Measurements from ENCODE around the gene STAT6. TPM values are rescaled to one million over a fixed set of nuclear protein-coding genes. Genes with fewer than 3 reads are reported as not detected.
"Not testable (repeated sequence)": the region's sequence is repeated elsewhere in the genome, so short reads cannot be mapped to it uniquely, and the experiment has no call there.

The STAT6 gene
- total and polyA plus RNA-seq, 4 experiments from 2014 or later, result 78.4 to 424 (median 245) TPM

- ChIA-PET POLR2A (ENCODE audit: partially characterized antibody) (no interaction called here), CTCF (ENCODE audit: partially characterized antibody) (interaction anchor here (1.1 to 14.6 kb wide), 4 partner anchors 10 to 67 kb away, joined by 3 to 226 read pairs (median 8); partner anchors contain the start of genes STAT6 and ZBTB39)
- no peak overlapping the region for H3K4me3 Mint-ChIP-seq
- no peaks in the 10 kb centered on the region for H3K4me1 ChIP-seq (ENCODE audit: insufficient read depth, low read length)
- peaks cover 15 to 33% of the 10 kb centered on the region in 2 donors for H3K36me3 Mint-ChIP-seq
- intact Hi-C loops (cut with micrococcal nuclease), result no loop called here
- peaks cover 0 to 4% (median under 1%) of the 10 kb centered on the region in 4 donors for H3K4me1 Mint-ChIP-seq
- H3K36me3 ChIP-seq (ENCODE audit: insufficient read depth, low read length), result peaks cover 18% of the 10 kb centered on the region
- H3K9me3 Mint-ChIP-seq, result peaks cover 0 to 2% (median 0%) of the 10 kb centered on the region in 8 donors
- no peaks in the 10 kb centered on the region for H3K27me3 Mint-ChIP-seq
- no peaks in the 10 kb centered on the region for H3K9me3 ChIP-seq (ENCODE audit: control insufficient read depth in 1 of 2, low read length in 2 of 2)
- no peak overlapping the region for H3K27ac ChIP-seq (ENCODE audit: low read depth, low read length)
- H3K27ac Mint-ChIP-seq, result peak overlapping the region in 4 of 7 donors; percentile 37 to 84 (median 59)
- no peak for DNase-seq
- H3K27me3 ChIP-seq (ENCODE audit: insufficient read depth, low read length), result no peaks in the 10 kb centered on the region
- H3K4me3 ChIP-seq (ENCODE audit: low read length in 2 of 2), result no peak overlapping the region
These were observed 54.0 kb downstream of the STAT6 start for GRCh38 chr12:57057067-57057751.

- H3K4me1 Mint-ChIP-seq, result peaks cover 0 to 2% (median under 1%) of the 10 kb centered on the region in 4 donors
- no peaks in the 10 kb centered on the region for H3K9me3 ChIP-seq (ENCODE audit: control insufficient read depth in 1 of 2, low read length in 2 of 2)
These were observed 55.3 kb downstream of the STAT6 start for GRCh38 chr12:57055824-57056223.

DNA sequence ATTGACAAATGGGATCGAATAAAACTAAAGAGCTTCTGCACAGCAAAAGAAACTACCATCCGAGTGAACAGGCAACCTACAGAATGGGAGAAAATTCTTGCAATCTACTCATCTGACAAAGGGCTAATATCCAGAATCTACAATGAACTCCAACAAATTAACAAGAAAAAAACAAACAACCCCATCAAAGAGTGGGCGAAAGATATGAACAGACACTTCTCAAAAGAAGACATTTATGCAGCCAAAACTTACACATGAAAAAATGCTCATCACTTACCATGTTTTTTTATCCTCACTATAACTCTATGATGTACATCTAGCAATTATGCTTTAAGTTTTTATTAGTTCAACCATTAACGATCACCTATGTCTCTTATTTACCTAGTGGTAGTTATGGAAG is 57.3 kb downstream of the STAT6 start:
- H3K4me3 Mint-ChIP-seq; H3K27me3 ChIP-seq (ENCODE audit: insufficient read depth, low read length); POLR2A ChIA-PET (ENCODE audit: partially characterized antibody); intact Hi-C loops (cut with micrococcal nuclease); H3K9me3 Mint-ChIP-seq; DNase-seq; CTCF ChIA-PET (ENCODE audit: partially characterized antibody); H3K27ac ChIP-seq (ENCODE audit: low read depth, low read length); H3K4me3 ChIP-seq (ENCODE audit: low read length in 2 of 2); H3K4me1 Mint-ChIP-seq; H3K9me3 ChIP-seq (ENCODE audit: control insufficient read depth in 1 of 2, low read length in 2 of 2); H3K27me3 Mint-ChIP-seq; H3K4me1 ChIP-seq (ENCODE audit: insufficient read depth, low read length): not testable (repeated sequence)
- peak overlapping the region in 2 of 7 donors; percentile 21 to 47 for H3K27ac Mint-ChIP-seq
- peaks cover 10% of the 10 kb centered on the region for H3K36me3 ChIP-seq (ENCODE audit: insufficient read depth, low read length)
- H3K36me3 Mint-ChIP-seq, result peaks cover 9 to 18% of the 10 kb centered on the region in 2 donors

More at GRCh38 chr12:57055824-57056223, 55.3 kb downstream of the STAT6 start:
- H3K36me3 Mint-ChIP-seq, result peaks cover 15 to 31% of the 10 kb centered on the region in 2 donors
- peak overlapping the region in 1 of 7 donors; percentile 70 for H3K27ac Mint-ChIP-seq
- Histone ChIP-seq H3K4me3 (ENCODE audit: low read length in 2 of 2) (no peak overlapping the region), H3K27ac (ENCODE audit: low read depth, low read length) (no peak overlapping the region), H3K36me3 (ENCODE audit: insufficient read depth, low read length) (peaks cover 18% of the 10 kb centered on the region), H3K27me3 (ENCODE audit: insufficient read depth, low read length) (no peaks in the 10 kb centered on the region), H3K4me1 (ENCODE audit: insufficient read depth, low read length) (no peaks in the 10 kb centered on the region)
- ChIA-PET POLR2A (ENCODE audit: partially characterized antibody) (no interaction called here), CTCF (ENCODE audit: partially characterized antibody) (interaction anchor here (1.5 to 14.6 kb wide), 3 partner anchors 50 to 68 kb away, joined by 8 to 226 read pairs (median 8); partner anchors contain the start of genes STAT6 and ZBTB39)
- no peak for DNase-seq
- H3K9me3 Mint-ChIP-seq, result peaks cover 0 to 2% (median 0%) of the 10 kb centered on the region in 8 donors
- intact Hi-C loops (cut with micrococcal nuclease), result no loop called here
- H3K27me3 Mint-ChIP-seq, result no peaks in the 10 kb centered on the region
- no peak overlapping the region for H3K4me3 Mint-ChIP-seq

DNA sequence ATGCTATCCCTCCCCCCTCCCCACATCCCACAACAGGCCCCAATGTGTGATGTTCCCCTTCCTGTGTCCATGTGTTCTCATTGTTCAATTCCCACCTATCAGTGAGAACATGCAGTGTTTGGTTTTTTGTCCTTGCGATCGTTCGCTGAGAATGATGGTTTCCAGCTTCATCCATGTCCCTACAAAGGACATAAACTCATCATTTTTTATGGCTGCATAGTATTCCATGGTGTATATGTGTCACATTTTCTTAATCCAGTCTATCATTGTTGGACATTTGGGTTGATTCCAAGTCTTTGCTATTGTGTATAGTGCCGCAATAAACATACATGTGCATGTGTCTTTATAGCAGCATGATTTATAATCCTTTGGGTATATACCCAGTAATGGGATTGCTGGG is 58.0 kb downstream of the STAT6 start:
- DNase-seq; H3K4me1 Mint-ChIP-seq; H3K4me3 ChIP-seq (ENCODE audit: low read length in 2 of 2); H3K27me3 Mint-ChIP-seq; H3K9me3 Mint-ChIP-seq; H3K27ac ChIP-seq (ENCODE audit: low read depth, low read length); H3K27me3 ChIP-seq (ENCODE audit: insufficient read depth, low read length); POLR2A ChIA-PET (ENCODE audit: partially characterized antibody); H3K36me3 ChIP-seq (ENCODE audit: insufficient read depth, low read length); intact Hi-C loops (cut with micrococcal nuclease); H3K9me3 ChIP-seq (ENCODE audit: control insufficient read depth in 1 of 2, low read length in 2 of 2); H3K4me1 ChIP-seq (ENCODE audit: insufficient read depth, low read length); H3K4me3 Mint-ChIP-seq: not testable (repeated sequence)
- CTCF ChIA-PET (ENCODE audit: partially characterized antibody), result interaction anchor here (1.5 to 2.2 kb wide), 2 partner anchors 45 to 71 kb away, joined by 6 to 7 read pairs; no protein-coding TSS in a partner anchor
- H3K36me3 Mint-ChIP-seq, result peaks cover 4 to 10% of the 10 kb centered on the region in 2 donors
- H3K27ac Mint-ChIP-seq, result peak overlapping the region in 1 of 7 donors; percentile 55

- Mint-ChIP-seq H3K4me1 (peaks cover 9 to 21% (median 16%) of the 10 kb centered on the region in 4 donors), H3K4me3 (no peak overlapping the region), H3K9me3 (no peaks in the 10 kb centered on the region), H3K27ac (no peak overlapping the region), H3K36me3 (no peaks in the 10 kb centered on the region), H3K27me3 (no peaks in the 10 kb centered on the region)
- Histone ChIP-seq H3K27ac (ENCODE audit: low read depth, low read length) (no peak overlapping the region), H3K27me3 (ENCODE audit: insufficient read depth, low read length) (no peaks in the 10 kb centered on the region), H3K4me1 (ENCODE audit: insufficient read depth, low read length) (peaks cover 18% of the 10 kb centered on the region), H3K36me3 (ENCODE audit: insufficient read depth, low read length) (no peaks in the 10 kb centered on the region), H3K4me3 (ENCODE audit: low read length in 2 of 2) (no peak overlapping the region), H3K9me3 (ENCODE audit: control insufficient read depth in 1 of 2, low read length in 2 of 2) (no peaks in the 10 kb centered on the region)
- ChIA-PET POLR2A (ENCODE audit: partially characterized antibody) (no interaction called here), CTCF (ENCODE audit: partially characterized antibody) (interaction anchor here (1.6 to 2.2 kb wide), 2 partner anchors 20 to 73 kb away, joined by 4 to 6 read pairs; no protein-coding TSS in a partner anchor)
- intact Hi-C loops (cut with micrococcal nuclease), result no loop called here
- DNase-seq, result no peak
These were observed 60.2 kb downstream of the STAT6 start for GRCh38 chr12:57051011-57051410.

DNA sequence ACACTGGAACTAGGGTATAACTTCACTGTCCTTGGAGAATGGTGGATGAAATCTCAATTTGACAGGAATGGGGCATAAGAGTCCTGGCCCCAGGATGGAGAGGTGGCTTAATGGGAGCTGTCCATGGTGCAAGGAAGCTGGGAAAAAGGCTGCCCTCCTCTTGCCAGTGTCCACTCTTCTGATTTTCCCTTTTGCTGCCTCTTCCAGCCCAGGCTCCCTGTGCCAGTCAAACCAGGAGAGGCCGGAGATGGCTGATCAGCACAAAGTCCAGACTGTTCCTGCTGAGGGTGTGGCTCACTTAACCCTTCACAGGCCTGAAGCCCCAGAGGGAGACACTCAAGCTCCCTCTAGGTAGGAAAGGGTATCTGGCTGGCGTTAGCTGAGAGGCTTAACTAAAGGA is 61.3 kb downstream of the STAT6 start, which contains the start of gene MYO1A:
MYO1A (minus strand) TSS at position 240 of the 400 bp plus-strand sequence. CDS start 1,806 bp downstream, outside the sequence.
- intact Hi-C loops (cut with micrococcal nuclease), result no loop called here
- Mint-ChIP-seq H3K36me3 (no peaks in the 10 kb centered on the region), H3K27ac (peak within 1 kb of the TSS in 1 of 7 donors; percentile 70), H3K4me1 (peaks cover 9 to 24% (median 18%) of the 10 kb centered on the region in 4 donors), H3K27me3 (no peaks in the 10 kb centered on the region), H3K4me3 (no peak within 1 kb of the TSS), H3K9me3 (no peaks in the 10 kb centered on the region)
- H3K36me3 ChIP-seq (ENCODE audit: insufficient read depth, low read length), result no peaks in the 10 kb centered on the region
- ChIA-PET POLR2A (ENCODE audit: partially characterized antibody) (no interaction called here), CTCF (ENCODE audit: partially characterized antibody) (interaction anchor here (1.4 to 2.8 kb wide), 3 partner anchors 18 to 74 kb away, joined by 4 to 7 read pairs (median 4); partner anchors contain the start of gene STAT6)
- H3K4me3 ChIP-seq (ENCODE audit: low read length in 2 of 2), result no peak within 1 kb of the TSS
- H3K9me3 ChIP-seq (ENCODE audit: control insufficient read depth in 1 of 2, low read length in 2 of 2), result no peaks in the 10 kb centered on the region
- no peak within 1 kb of the TSS for H3K27ac ChIP-seq (ENCODE audit: low read depth, low read length)
- DNase-seq, result no peak
- no peaks in the 10 kb centered on the region for H3K27me3 ChIP-seq (ENCODE audit: insufficient read depth, low read length)
- H3K4me1 ChIP-seq (ENCODE audit: insufficient read depth, low read length), result peaks cover 18% of the 10 kb centered on the region

DNA sequence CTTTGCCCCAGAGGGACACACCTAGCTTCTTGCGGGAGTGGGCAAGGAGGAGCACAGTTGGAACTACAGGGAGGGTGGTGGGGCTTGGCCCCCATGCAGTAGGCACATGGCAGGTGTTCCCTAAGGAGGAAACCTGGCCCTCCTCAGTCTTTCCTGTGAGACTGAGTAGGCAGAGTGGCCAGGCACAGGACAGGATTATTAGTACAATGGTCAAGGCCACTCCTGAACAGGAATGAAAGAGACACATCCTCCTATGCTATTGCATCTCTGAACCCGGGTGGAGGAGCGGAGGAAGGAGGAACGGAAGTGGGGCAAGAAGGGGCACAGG is 62.1 kb downstream of the STAT6 start:
- Histone ChIP-seq H3K9me3 (ENCODE audit: control insufficient read depth in 1 of 2, low read length in 2 of 2) (no peaks in the 10 kb centered on the region), H3K27ac (ENCODE audit: low read depth, low read length) (no peak overlapping the region), H3K27me3 (ENCODE audit: insufficient read depth, low read length) (no peaks in the 10 kb centered on the region), H3K4me1 (ENCODE audit: insufficient read depth, low read length) (peaks cover 18% of the 10 kb centered on the region), H3K36me3 (ENCODE audit: insufficient read depth, low read length) (no peaks in the 10 kb centered on the region), H3K4me3 (ENCODE audit: low read length in 2 of 2) (no peak overlapping the region)
- Mint-ChIP-seq H3K9me3 (no peaks in the 10 kb centered on the region), H3K27me3 (no peaks in the 10 kb centered on the region), H3K27ac (no peak overlapping the region), H3K4me3 (no peak overlapping the region), H3K36me3 (no peaks in the 10 kb centered on the region), H3K4me1 (peaks cover 9 to 24% (median 18%) of the 10 kb centered on the region in 4 donors)
- no peak for DNase-seq
- intact Hi-C loops (cut with micrococcal nuclease), result no loop called here
- POLR2A ChIA-PET (ENCODE audit: partially characterized antibody), result no interaction called here
- CTCF ChIA-PET (ENCODE audit: partially characterized antibody), result interaction anchor here (1.2 to 3.6 kb wide), 4 partner anchors 13 to 76 kb away, joined by 3 to 25 read pairs (median 7); partner anchors contain the start of gene STAT6
